Lung (tissue), 12 donors: ENCODE data around the gene MPP2. TPM values are rescaled to one million over a fixed set of nuclear protein-coding genes. Genes with fewer than 3 reads are reported as not detected.
"Not testable (repeated sequence)": the region's sequence is repeated elsewhere in the genome, so short reads cannot be mapped to it uniquely, and the experiment has no call there.

Experiments
- ATAC-seq: fragments of 200-7000 bp; cut with Tn5 transposase; one replicate; pipeline ENCODE4 v1.9.1; 2020; ENCODE audit warnings: moderate number of reproducible peaks; ENCODE audit not compliant: insufficient read depth, low FRiP score
- DNase-seq, 3 donors: peaks; one replicate each; pipeline ENCODE4 v3.0.0-alpha.2; 2013 to 2017
- H3K27ac ChIP-seq, 2 donors: one replicate each; pipeline ENCODE4 v1.5.1; 2013; ENCODE audit warnings: mild to moderate bottlenecking in 2 of 2, moderate library complexity in 2 of 2, control low read depth in 1 of 2, inconsistent platforms in 1 of 2, low read depth in 1 of 2, low read length in 1 of 2
- H3K27me3 ChIP-seq, 3 donors: one replicate each; pipeline ENCODE4 v1.5.1; 2013; ENCODE audit warnings: low read length in 2 of 3; ENCODE audit not compliant: control insufficient read depth in 3 of 3, insufficient read depth in 3 of 3
- H3K36me3 ChIP-seq, 4 donors: one replicate each; pipeline ENCODE4 v1.5.1; 2013; ENCODE audit warnings: low read length in 4 of 4, mild to moderate bottlenecking in 1 of 4, moderate library complexity in 1 of 4; ENCODE audit not compliant: control insufficient read depth in 4 of 4, insufficient read depth in 4 of 4
- H3K4me1 ChIP-seq, 5 donors: one replicate each; pipeline ENCODE4 v1.5.1; 2013; ENCODE audit warnings: low read length in 5 of 5, mild to moderate bottlenecking in 2 of 5, moderate library complexity in 1 of 5; ENCODE audit not compliant: control insufficient read depth in 5 of 5, insufficient read depth in 5 of 5
- H3K4me3 ChIP-seq: one replicate; pipeline ENCODE4 v1.5.1; 2013; ENCODE audit warnings: mild to moderate bottlenecking, control low read depth, moderate library complexity
- H3K9ac ChIP-seq, 2 donors: one replicate each; pipeline ENCODE4 v1.5.1; 2013; ENCODE audit warnings: low read length in 2 of 2, control low read depth in 1 of 2; ENCODE audit not compliant: insufficient read depth in 1 of 2
- H3K9me3 ChIP-seq, 4 donors: one replicate each; pipeline ENCODE4 v1.5.1; 2013; ENCODE audit warnings: low read length in 3 of 4, mild to moderate bottlenecking in 1 of 4, moderate library complexity in 1 of 4; ENCODE audit not compliant: control insufficient read depth in 4 of 4, insufficient read depth in 3 of 4
- CTCF ChIP-seq: IDR thresholded peaks from 2 replicates; pipeline ENCODE4 v1.5.1; 2012; ENCODE audit warnings: mild to moderate bottlenecking; ENCODE audit errors: control extremely low read depth, extremely low read depth
- WGBS, 2 donors: extraction: QIAGEN DNeasy Blood & Tissue Kit; methylation state at CpG; one replicate each; pipeline ENCODE4 v1.1.7; 2013; 5-methylcytosine and 5-hydroxymethylcytosine counted together
- polyA plus RNA-seq, 2 donors: library from polyadenylated mRNA; stranded (reverse); fragments of 200-250 nt; gene quantifications; one replicate each; pipeline ENCODE4 v1.2.1, GENCODE V29; 2013
- total RNA-seq, 2 donors: library from RNA; depleted of rRNA in 1 of 2; stranded (reverse); fragments of >200 nt in 1 of 2; gene quantifications; one replicate each; pipeline ENCODE4 v1.2.1, GENCODE V29; 2014 to 2021
- donor health status: control.
- donor health status: control.
- donor health status: Bipolar disorder and iron deficiency.
- donor health status: healthy.
- donor health status: DM: yes; HTN: yes; CAD: no.

The MPP2 gene
- total and polyA plus RNA-seq, 4 donors: 0.24 to 1.3 (median 0.69) TPM

- H3K4me1 ChIP-seq: peaks cover 0 to 6% (median 0%) of the 10 kb centered on the region in 5 donors
- DNase-seq (no peak), ATAC-seq (no peak)
- H3K27me3 ChIP-seq: peaks cover 0 to 15% (median 10%) of the 10 kb centered on the region in 3 donors
- no peaks in the 10 kb centered on the region for H3K36me3 ChIP-seq
- TF ChIP-seq CTCF: no peak
- H3K9ac ChIP-seq: no peak overlapping the region
- no peak overlapping the region for H3K4me3 ChIP-seq
- no peak overlapping the region for H3K27ac ChIP-seq
- no peaks in the 10 kb centered on the region for H3K9me3 ChIP-seq
- WGBS, 2 donors: 85 to 93% methylated on average over 10 of the region's 10 CpGs
These were observed 25.0 kb upstream of the MPP2 start for GRCh38 chr17:43932357-43932756.

- Histone ChIP-seq H3K9ac (no peak overlapping the region), H3K27ac (no peak overlapping the region), H3K9me3 (no peaks in the 10 kb centered on the region), H3K4me3 (no peak overlapping the region), H3K4me1 (peaks cover 0 to 7% (median 2%) of the 10 kb centered on the region in 5 donors), H3K36me3 (no peaks in the 10 kb centered on the region), H3K27me3 (peaks cover 0 to 21% (median 20%) of the 10 kb centered on the region in 3 donors)
- WGBS, 2 donors: 75 to 88% methylated on average over 5 of the region's 5 CpGs
- no peak for TF ChIP-seq CTCF
- no peak for ATAC-seq
- DNase-seq: no peak
These were observed 23.8 kb upstream of the MPP2 start for GRCh38 chr17:43931062-43931571.

GRCh38 chr17:43928609-43929008, 21.3 kb upstream of the MPP2 start:
- Histone ChIP-seq H3K27ac (no peak overlapping the region), H3K36me3 (no peaks in the 10 kb centered on the region), H3K4me1 (peaks cover 0 to 7% (median 2%) of the 10 kb centered on the region in 5 donors), H3K4me3 (no peak overlapping the region), H3K9ac (no peak overlapping the region), H3K9me3 (no peaks in the 10 kb centered on the region), H3K27me3 (peaks cover 0 to 27% (median 23%) of the 10 kb centered on the region in 3 donors)
- ATAC-seq (no peak), DNase-seq (no peak)
- 82 to 88% methylated on average over 1 of the region's 1 CpG for WGBS, 2 donors
- no peak for TF ChIP-seq CTCF

GRCh38 chr17:43927929-43928328, 20.6 kb upstream of the MPP2 start:
- not testable (repeated sequence) for H3K9ac ChIP-seq, H3K36me3 ChIP-seq, H3K27ac ChIP-seq, ATAC-seq, H3K9me3 ChIP-seq, DNase-seq, H3K4me1 ChIP-seq, H3K4me3 ChIP-seq
- WGBS, 2 donors: 12 to 32% methylated on average over 5 of the region's 5 CpGs
- H3K27me3 ChIP-seq: peaks cover 0 to 27% (median 23%) of the 10 kb centered on the region in 3 donors
